ENCODE results near the gene ATP7B. TPM values are rescaled to one million over a fixed set of nuclear protein-coding genes. Genes with fewer than 3 reads are reported as not detected.
A peak's percentile ranks its signal among the peaks of the same experiment; 100 is the strongest.

ATP7B gene
- total RNA-seq, 1 donor from 2014 or later, result 11.6 TPM

DNA sequence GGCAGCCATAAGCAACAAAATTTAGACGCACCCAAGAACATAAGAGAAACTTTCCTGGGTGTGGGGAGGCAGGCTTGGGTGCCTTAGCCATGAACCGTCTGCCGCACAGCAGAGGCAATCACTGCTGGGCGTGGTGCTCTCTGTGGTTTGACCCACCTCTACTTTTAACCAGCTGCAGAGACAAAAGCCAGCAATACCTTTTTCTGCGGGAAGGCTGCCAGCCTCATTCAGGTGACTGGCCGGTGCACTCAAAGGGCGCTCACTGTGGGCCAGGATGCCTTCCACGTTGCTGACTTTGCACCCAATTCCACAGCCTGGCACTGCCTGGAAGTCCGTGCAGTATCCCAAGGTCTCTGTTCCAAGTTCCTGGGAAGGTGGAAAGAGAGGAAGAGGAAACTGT is 69.1 kb downstream of the ATP7B start:
- no peaks in the 10 kb centered on the region for H3K9me3 Mint-ChIP-seq
- H3K4me3 Mint-ChIP-seq, result no peak overlapping the region
- H3K27ac Mint-ChIP-seq (ENCODE audit: unreplicated experiment), result no peak overlapping the region
- H3K4me1 Mint-ChIP-seq, result no peaks in the 10 kb centered on the region
- no peak for DNase-seq (ENCODE audit: low read depth, low spot score)
- peaks cover 2% of the 10 kb centered on the region for H3K36me3 Mint-ChIP-seq (ENCODE audit: low read depth)
- TF ChIP-seq, protein P1, sequence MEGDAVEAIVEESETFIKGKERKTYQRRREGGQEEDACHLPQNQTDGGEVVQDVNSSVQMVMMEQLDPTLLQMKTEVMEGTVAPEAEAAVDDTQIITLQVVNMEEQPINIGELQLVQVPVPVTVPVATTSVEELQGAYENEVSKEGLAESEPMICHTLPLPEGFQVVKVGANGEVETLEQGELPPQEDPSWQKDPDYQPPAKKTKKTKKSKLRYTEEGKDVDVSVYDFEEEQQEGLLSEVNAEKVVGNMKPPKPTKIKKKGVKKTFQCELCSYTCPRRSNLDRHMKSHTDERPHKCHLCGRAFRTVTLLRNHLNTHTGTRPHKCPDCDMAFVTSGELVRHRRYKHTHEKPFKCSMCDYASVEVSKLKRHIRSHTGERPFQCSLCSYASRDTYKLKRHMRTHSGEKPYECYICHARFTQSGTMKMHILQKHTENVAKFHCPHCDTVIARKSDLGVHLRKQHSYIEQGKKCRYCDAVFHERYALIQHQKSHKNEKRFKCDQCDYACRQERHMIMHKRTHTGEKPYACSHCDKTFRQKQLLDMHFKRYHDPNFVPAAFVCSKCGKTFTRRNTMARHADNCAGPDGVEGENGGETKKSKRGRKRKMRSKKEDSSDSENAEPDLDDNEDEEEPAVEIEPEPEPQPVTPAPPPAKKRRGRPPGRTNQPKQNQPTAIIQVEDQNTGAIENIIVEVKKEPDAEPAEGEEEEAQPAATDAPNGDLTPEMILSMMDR (conservative IDR thresholded peaks at IDR 0.05), result no peak
- H3K27me3 Mint-ChIP-seq (ENCODE audit: low read depth), result no peaks in the 10 kb centered on the region

DNA sequence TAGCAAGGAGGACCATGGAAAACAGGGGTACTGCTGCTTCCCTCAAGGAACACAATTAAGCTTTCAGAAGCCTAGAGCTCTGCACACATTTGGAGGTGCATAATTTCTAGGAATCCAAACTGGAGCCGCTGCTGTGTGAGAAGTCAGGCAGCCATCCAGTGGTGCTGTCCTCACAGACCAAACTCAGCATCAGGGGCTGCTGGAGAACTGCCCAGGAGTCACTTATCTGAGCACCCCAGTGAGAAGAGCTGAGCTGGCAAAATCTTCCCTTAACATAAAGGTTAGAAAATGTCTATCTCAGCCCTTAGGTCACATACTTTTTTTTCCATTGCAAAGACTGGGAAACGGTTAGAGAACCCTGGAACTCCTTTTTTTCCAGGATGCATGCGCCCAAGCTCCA is 72.8 kb downstream of the ATP7B start:
- no peak overlapping the region for H3K27ac Mint-ChIP-seq (ENCODE audit: unreplicated experiment)
- H3K36me3 Mint-ChIP-seq (ENCODE audit: low read depth), result peaks cover 2% of the 10 kb centered on the region
- H3K27me3 Mint-ChIP-seq (ENCODE audit: low read depth), result no peaks in the 10 kb centered on the region
- no peak for DNase-seq (ENCODE audit: low read depth, low spot score)
- no peaks in the 10 kb centered on the region for H3K9me3 Mint-ChIP-seq
- no peaks in the 10 kb centered on the region for H3K4me1 Mint-ChIP-seq
- TF ChIP-seq, protein P1 (conservative IDR thresholded peaks at IDR 0.05), result no peak
- H3K4me3 Mint-ChIP-seq, result no peak overlapping the region

DNA sequence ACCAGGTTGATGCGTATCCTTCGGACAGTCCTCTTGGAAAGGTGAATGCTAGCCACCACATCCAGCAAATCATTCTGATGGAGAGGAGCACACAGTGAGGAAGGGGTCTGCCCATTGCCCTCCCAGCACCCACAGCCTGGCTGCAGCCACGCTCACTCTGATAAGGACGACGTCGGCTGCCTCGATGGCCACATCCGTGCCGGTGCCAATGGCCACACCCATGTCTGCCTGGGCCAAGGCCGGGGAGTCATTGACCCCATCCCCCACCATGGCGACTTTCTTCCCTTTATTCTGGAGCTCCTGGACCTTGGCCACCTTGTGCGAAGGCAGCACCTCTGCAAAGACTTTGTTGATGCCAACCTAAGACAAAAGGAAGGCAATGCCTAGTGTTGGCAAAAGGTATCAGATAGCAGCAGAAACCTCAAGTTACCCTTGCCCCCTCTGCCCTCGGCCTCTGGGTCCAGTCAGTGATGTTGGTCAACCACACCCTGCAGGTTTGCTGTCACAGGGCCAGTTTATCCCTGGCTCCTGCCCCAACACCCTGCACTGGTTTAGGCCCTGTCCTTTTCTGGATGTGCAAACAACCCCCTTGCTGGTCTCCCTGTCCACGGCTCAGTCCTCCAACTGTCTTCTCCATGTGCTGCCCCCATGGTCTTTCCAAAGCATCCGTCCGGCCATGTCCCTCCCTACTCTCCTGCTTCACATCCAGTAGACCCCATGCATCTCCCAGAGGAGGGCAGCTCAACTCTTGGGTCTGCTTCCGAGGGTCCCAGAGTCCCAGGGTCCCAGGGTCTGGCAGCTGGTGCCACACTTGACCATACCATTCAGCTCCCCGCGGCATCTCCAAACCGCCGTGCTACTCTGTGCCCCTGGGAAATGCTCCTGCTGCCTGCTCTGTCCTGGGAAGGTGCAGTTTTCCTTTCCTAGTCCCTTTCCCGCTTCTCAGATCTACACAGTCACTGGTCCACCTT is 73.6 kb downstream of the ATP7B start:
- Mint-ChIP-seq H3K27me3 (ENCODE audit: low read depth) (no peaks in the 10 kb centered on the region), H3K4me1 (no peaks in the 10 kb centered on the region), H3K4me3 (no peak overlapping the region), H3K27ac (ENCODE audit: unreplicated experiment) (no peak overlapping the region), H3K36me3 (ENCODE audit: low read depth) (peaks cover 2% of the 10 kb centered on the region), H3K9me3 (no peaks in the 10 kb centered on the region)
- TF ChIP-seq, protein P1 (conservative IDR thresholded peaks at IDR 0.05), result no peak
- DNase-seq (ENCODE audit: low read depth, low spot score), result no peak

DNA sequence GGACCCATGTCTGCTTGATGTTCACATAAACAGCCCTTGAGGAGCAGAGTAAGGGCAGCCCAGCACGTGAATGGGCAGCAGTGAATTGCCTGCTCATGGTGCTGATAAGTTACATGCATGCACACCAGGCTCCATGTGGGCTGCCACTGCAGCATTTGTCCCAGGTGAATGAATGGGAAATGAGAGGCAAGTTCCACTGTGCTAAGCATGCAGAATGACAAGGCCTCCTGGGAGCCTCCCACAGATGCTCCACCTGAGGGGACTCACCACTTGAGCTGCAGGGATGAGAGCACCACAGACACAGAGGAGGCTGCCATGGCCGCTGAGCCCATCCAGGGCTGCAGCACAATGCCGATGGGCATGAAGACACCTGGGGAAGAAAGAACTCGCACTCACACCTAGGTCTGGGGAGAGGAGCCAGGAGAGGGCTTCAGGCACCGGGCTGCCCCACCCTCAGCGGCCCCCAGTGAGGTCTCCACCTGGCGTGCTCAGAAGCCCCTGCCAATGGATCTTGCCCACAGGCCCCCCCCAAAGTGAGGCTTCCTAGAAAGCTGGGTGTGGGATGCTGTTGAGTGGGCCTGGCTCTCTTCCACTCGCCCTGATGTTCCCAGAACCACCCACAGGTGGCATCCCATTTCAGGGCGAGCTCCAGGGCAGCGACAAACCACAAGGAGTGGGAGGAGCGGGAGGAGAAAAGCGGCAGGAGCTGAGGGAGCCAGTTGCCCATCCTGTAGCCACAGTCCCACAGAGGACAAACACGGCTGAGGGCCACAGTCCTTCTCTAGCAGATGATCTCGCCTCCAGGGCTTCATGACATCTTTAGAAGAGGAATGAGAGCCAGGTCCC is 75.7 kb downstream of the ATP7B start:
- Mint-ChIP-seq H3K4me1 (no peaks in the 10 kb centered on the region), H3K27ac (ENCODE audit: unreplicated experiment) (peak overlapping the region; percentile 50), H3K9me3 (no peaks in the 10 kb centered on the region), H3K36me3 (ENCODE audit: low read depth) (peaks cover 2% of the 10 kb centered on the region), H3K4me3 (no peak overlapping the region), H3K27me3 (ENCODE audit: low read depth) (no peaks in the 10 kb centered on the region)
- TF ChIP-seq, protein P1 (conservative IDR thresholded peaks at IDR 0.05), result peak; percentile 43
- no peak for DNase-seq (ENCODE audit: low read depth, low spot score)

DNA sequence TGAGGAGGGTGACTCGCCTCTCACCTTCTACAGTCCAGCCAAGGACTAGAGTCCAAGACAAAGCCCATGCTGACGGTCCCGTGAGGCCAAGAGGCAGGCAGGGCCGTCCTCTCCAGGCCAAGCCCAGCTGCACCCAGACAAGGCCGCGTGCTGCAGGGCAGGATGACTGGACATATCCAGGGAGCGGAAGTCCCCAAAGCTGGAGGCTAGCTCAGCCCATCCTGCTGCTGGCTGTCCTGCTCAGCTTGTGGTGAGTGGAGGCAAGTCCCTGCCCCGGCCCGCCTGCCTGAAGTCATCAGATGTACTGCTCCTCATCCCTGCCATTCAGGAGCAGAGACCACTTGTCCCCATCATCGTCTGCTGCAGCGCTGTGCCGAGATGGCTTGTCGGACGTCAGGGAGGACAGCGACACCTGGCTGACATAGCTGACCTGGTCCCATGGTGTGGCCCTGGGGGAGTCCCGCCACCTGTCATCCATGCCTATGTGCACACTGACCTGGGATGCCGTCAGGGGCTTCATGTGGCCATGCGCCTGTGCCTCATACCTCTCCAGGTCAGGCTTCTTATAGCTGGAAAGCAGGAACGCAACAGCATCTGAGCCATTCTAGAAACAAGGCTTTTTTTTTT is 76.7 kb downstream of the ATP7B start:
- TF ChIP-seq, protein P1 (conservative IDR thresholded peaks at IDR 0.05), result no peak
- no peak overlapping the region for H3K4me3 Mint-ChIP-seq
- no peak overlapping the region for H3K27ac Mint-ChIP-seq (ENCODE audit: unreplicated experiment)
- H3K9me3 Mint-ChIP-seq, result no peaks in the 10 kb centered on the region
- peaks cover 2% of the 10 kb centered on the region for H3K36me3 Mint-ChIP-seq (ENCODE audit: low read depth)
- no peak for DNase-seq (ENCODE audit: low read depth, low spot score)
- no peaks in the 10 kb centered on the region for H3K4me1 Mint-ChIP-seq
- no peaks in the 10 kb centered on the region for H3K27me3 Mint-ChIP-seq (ENCODE audit: low read depth)
